Measurements from ENCODE around the gene RAPGEF5.

The RAPGEF5 gene

GRCh38 chr7:22240904-22241571, 115.9 kb downstream of the RAPGEF5 start:
- TF ChIP-seq CTCF (conservative IDR thresholded peaks at IDR 0.05; ENCODE audit: low read depth, low read length), result no peak
- no peak overlapping the region for H3K4me3 ChIP-seq (ENCODE audit: low read length)
- DNase-seq (ENCODE audit: low read depth), result no peak

- no peak overlapping the region for H3K4me3 ChIP-seq (ENCODE audit: low read length)
- no peak for DNase-seq (ENCODE audit: low read depth)
- TF ChIP-seq CTCF (conservative IDR thresholded peaks at IDR 0.05; ENCODE audit: low read depth, low read length), result no peak
Observed at GRCh38 chr7:22238354-22239311, 118.3 kb downstream of the RAPGEF5 start.

- no peak for DNase-seq (ENCODE audit: low read depth)
- H3K4me3 ChIP-seq (ENCODE audit: low read length), result no peak overlapping the region
- TF ChIP-seq CTCF (conservative IDR thresholded peaks at IDR 0.05; ENCODE audit: low read depth, low read length), result no peak
Observed at GRCh38 chr7:22235134-22235533, 121.8 kb downstream of the RAPGEF5 start.

- no peak overlapping the region for H3K4me3 ChIP-seq (ENCODE audit: low read length)
- DNase-seq (ENCODE audit: low read depth), result no peak
- TF ChIP-seq CTCF (conservative IDR thresholded peaks at IDR 0.05; ENCODE audit: low read depth, low read length), result no peak
Observed at GRCh38 chr7:22234227-22234626, 122.7 kb downstream of the RAPGEF5 start.

GRCh38 chr7:22231806-22232205, 125.1 kb downstream of the RAPGEF5 start:
- DNase-seq (ENCODE audit: low read depth), result no peak
- no peak for TF ChIP-seq CTCF (conservative IDR thresholded peaks at IDR 0.05; ENCODE audit: low read depth, low read length)
- H3K4me3 ChIP-seq (ENCODE audit: low read length), result no peak overlapping the region

GRCh38 chr7:22231141-22231540, 125.8 kb downstream of the RAPGEF5 start:
- no peak for TF ChIP-seq CTCF (conservative IDR thresholded peaks at IDR 0.05; ENCODE audit: low read depth, low read length)
- no peak for DNase-seq (ENCODE audit: low read depth)
- no peak overlapping the region for H3K4me3 ChIP-seq (ENCODE audit: low read length)

All from retinal pigment epithelial cell (primary cell).